ENCODE data around the gene LCAT.
"Not testable (repeated sequence)": the region's sequence is repeated elsewhere in the genome, so short reads cannot be mapped to it uniquely, and the experiment has no call there.

The LCAT gene

DNA sequence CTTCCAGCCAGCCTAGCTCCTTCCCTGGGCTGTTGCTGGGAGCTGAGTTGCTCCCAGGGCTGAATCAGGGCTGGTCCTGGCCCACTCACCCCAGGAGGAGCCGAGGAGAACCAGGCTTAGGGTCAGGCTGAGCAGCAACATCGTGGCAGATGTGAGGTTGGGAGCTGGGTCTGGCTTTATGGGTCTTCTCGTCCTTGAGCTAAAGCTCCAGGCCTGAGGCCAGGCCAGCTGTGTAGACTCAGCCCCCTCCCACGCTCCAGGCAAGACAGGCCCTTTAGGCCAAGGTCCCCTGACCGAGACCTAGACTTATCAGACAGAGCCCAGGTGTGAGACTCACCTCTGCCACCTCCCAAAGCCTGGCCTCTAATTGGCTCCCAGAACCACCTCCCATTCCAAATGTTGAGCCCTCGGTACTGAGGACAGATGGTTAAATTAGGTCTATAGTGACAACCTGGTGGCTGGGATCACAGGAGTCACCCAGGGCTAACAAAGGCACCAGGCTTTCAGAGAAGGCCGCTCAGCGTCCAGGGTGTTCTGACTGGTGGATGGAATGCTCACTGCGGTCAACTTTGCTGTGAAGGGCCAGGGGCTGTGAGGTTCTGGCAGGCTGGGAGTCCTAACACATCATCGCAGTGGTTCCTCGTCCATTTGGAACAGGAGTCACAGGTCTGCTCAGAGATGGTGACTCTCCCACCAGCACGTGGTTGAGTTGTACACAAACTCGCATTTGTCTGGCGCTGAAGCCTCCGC is 12.0 kb downstream of the LCAT start, which contains the start of gene CTRL:
Gene CTRL, minus strand, starts transcription at position 151 of the 750 bp plus-strand sequence. Its CDS starts 10 bp downstream, at position 141.
- DNase-seq (ENCODE audit: low read depth), result no peak

GRCh38 chr16:67930678-67931211 is 13.2 kb downstream of the LCAT start:
- DNase-seq (ENCODE audit: low read depth), result no peak

- DNase-seq (ENCODE audit: low read depth), result no peak
Observed at GRCh38 chr16:67930191-67930590, 13.7 kb downstream of the LCAT start.

DNA sequence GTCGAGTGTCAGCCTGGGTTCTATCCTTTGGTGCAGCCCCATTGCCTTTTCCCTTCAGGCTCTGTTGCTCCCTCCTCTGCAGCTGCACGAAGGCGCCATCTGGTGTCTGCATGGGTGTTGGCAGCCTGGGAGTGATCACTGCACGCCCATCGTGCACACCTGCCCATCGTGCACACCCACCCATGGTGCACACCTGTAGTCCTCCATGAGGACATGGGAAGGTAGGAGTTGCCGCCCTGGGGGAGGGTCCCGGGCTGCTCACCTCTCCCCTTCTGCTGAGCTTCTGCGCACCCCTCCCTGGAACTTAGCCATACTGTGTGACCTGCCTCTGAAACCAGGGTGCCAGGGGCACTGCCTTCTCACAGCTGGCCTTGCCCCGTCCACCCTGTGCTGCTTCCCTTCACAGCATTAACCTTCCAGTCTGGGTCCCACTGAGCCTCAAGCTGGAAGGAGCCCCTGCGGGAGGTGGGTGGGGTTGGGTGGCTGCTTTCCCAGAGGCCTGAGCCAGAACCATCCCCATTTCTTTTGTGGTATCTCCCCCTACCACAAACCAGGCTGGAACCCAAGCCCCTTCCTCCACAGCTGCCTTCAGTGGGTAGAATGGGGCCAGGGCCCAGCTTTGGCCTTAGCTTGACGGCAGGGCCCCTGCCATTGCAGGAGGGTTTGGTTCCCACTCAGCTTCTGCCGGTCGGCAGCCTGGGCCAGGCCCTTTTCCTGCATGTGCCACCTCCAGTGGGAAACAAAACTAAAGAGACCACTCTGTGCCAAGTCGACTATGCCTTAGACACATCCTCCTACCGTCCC is 15.2 kb downstream of the LCAT start:
- DNase-seq (ENCODE audit: low read depth), result peak; percentile 63

DNA sequence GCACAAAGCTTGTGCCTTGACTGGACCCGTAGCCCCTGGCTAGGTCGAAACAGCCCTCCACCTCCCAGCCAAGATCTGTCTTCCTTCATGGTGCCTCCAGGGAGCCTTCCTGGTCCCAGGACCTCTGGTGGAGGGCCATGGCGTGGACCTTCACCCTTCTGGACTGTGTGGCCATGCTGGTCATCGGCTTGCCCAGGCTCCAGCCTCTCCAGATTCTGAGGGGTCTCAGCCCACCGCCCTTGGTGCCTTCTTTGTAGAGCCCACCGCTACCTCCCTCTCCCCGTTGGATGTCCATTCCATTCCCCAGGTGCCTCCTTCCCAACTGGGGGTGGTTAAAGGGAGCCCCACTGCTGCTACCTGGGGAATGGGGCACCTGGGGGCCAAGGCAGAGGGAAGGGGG is 15.8 kb downstream of the LCAT start:
- DNase-seq (ENCODE audit: low read depth), result no peak

- no peak for DNase-seq (ENCODE audit: low read depth)
Observed at GRCh38 chr16:67927131-67927941, 16.6 kb downstream of the LCAT start.

DNA sequence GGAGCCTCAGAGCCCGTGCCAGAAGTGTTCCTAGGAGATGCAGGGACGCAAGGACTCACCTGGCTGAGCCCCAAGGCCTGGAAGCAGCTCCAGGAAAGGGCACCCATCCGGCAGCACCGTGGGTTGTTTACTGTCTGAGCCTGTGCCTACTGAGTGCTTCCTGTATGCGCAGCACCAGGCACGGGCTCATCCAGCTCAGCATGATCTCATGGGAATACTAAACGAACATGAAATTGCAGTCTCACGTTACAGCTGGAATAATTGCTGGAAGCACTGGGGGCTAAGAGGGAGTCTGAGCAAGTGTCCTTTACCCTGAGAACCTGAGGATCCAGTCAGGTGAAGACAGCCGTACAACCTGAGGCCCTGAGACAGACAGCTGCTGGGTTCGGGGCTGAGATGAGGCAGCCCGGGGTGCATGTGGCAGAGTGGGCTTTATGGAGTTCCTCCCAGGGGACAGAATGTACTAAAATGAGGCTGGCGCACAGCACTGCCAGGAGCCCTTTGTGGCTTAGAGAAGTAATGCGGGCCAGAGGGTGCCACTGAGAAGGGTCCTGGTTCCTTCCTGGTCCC is 17.7 kb downstream of the LCAT start:
- DNase-seq (ENCODE audit: low read depth), result no peak

- DNase-seq (ENCODE audit: low read depth), result no peak
Observed at GRCh38 chr16:67924140-67924906, 19.6 kb downstream of the LCAT start.

GRCh38 chr16:67923414-67924116 is 20.4 kb downstream of the LCAT start:
- DNase-seq (ENCODE audit: low read depth), result no peak

DNA sequence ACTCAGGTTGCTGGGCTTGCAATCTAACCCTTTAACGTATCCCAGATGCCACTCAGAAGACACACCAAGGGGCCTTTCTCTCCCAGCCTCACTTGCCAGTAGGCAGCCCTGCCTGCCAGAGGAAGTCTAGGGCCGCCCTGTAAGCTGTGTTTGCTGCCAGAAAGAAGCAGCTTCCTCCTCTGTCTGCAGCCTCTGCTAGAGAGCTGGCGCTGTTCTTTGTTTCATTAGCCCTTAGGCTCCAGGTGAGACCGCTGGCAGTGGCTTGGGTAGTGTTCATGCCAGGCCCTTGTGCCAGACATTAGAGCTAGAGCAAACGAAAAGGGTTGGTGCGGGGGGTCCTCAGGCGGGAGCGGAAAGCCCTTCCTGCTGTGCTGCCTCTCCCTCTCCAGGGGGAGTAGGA is 21.2 kb downstream of the LCAT start:
- no peak for DNase-seq (ENCODE audit: low read depth)

DNA sequence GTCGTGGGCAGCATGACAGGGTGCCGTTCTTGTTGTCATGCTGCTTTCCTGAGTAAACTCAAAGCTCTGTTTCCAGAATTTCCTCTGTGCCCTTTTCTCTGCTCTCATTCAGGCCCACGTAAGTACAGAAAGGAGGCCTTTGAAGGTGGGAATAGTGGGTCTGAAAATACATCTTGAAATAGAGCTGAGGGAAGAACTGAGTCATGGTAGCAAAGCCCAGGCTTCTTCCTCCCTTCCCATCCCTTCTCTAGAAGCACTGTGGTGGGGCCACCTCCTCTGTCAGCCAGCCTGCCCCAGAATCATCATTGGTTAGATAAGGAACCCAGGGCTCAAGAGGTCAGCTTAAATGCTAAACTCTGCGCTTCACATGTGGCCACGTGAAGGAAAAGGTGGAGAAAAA is 21.7 kb downstream of the LCAT start:
- DNase-seq (ENCODE audit: low read depth), result no peak

GRCh38 chr16:67919622-67920221 is 24.2 kb downstream of the LCAT start:
- no peak for DNase-seq (ENCODE audit: low read depth)

DNA sequence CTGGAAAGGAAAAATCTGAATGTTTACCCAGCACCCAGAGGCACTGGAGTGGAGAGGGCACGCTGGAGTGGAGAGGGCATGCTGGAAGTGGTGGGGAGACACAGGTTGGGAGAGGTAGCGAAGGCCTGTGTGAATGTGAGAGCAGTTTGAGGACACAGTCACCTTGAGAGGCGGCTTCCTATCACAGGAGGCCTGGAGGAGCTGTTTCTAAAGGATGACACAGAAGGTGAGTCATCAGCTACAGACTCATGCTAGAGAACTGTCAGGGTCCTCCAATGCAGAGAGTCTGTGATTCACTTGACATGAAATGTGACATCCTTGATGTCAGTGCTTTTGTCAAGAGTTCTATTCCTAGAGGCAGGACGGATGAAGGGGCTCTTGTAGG is 26.1 kb downstream of the LCAT start:
- DNase-seq (ENCODE audit: low read depth), result no peak

GRCh38 chr16:67917140-67917851 is 26.6 kb downstream of the LCAT start:
- DNase-seq (ENCODE audit: low read depth), result no peak

DNA sequence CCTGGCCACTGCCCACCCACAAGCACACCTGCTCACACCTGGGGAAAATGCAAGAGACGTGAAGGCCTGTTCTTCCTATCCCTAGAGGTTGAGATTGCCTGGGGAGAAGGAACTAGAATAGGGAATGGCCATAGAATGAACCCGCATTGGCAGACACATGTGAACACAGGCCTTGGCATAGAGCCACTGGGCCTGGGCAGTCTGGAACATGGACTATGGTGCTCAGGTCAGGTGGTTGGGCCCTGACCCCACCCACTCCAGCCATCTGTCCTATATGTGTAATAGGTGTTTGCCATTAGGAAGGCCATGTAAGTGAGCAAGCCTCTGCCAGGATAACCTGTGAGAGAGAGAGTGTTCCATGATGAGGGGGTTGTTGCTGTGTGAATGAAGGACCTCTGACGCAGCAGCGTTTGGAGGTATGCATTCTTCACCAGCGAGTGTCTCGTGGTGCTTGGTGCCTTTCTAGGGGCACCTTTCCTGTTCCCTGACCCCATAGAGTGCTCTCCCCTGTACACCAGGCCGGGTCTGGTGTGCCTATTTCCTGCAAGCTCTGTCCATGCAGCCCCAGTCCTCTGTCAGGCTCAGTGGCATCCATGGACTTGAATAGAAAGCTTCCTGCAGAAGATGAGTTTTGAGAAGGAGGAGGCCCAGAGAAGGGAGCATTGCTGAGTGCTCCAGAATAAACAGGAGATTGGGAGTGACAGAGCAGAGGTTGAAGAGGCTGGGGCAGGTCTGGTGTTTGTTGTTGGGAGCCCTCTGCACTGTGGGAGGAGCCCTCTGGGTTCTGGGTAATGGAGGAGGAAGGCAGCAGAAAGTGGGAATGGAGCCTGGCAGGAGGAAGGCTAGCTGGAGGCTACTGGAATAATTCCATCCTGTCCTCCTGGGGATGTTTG is 27.8 kb downstream of the LCAT start:
- no peak for DNase-seq (ENCODE audit: low read depth)

GRCh38 chr16:67915496-67915769 is 28.5 kb downstream of the LCAT start:
- DNase-seq (ENCODE audit: low read depth), result not testable (repeated sequence)

GRCh38 chr16:67914758-67915495 is 29.0 kb downstream of the LCAT start:
- DNase-seq (ENCODE audit: low read depth), result no peak

- DNase-seq (ENCODE audit: low read depth), result no peak
Observed at GRCh38 chr16:67910158-67910557, 33.8 kb downstream of the LCAT start.
